DOHH2 (cell line): Measurements from ENCODE around the gene KERA.

Experiments used
- H3F3A ChIP-seq: fragments of 200-600 bp; sonication (generic), shearing (Covaris generic); 2 replicates; pipeline ENCODE4 v1.6.0; 2016; ENCODE audit warnings: antibody characterized with exemption, mild to moderate bottlenecking; ENCODE audit not compliant: control insufficient read depth, insufficient read depth
- H3K27ac ChIP-seq: fragments of 200-600 bp; sonication (generic); 2 replicates; pipeline ENCODE4 v1.5.1; 2014; ENCODE audit warnings: low read depth, mild to moderate bottlenecking, low read length, moderate library complexity
- H3K27me3 ChIP-seq: fragments of 200-600 bp; sonication (generic); 2 replicates; pipeline ENCODE4 v1.6.1; 2014; ENCODE audit warnings: mild to moderate bottlenecking, low read length, mixed read lengths; ENCODE audit not compliant: control insufficient read depth
- H3K36me3 ChIP-seq: fragments of 200-600 bp; sonication (generic); 2 replicates; pipeline ENCODE4 v1.6.1; 2014; ENCODE audit warnings: mild to moderate bottlenecking, low read length, moderate library complexity, mixed read lengths; ENCODE audit not compliant: control insufficient read depth
- H3K4me1 ChIP-seq: fragments of 200-600 bp; sonication (generic); 2 replicates; pipeline ENCODE4 v1.6.1; 2014; ENCODE audit warnings: mild to moderate bottlenecking, low read length, mixed read lengths; ENCODE audit not compliant: control insufficient read depth
- H3K4me2 ChIP-seq: fragments of 200-600 bp; sonication (generic); 2 replicates; pipeline ENCODE4 v1.6.0; 2014; ENCODE audit warnings: mild to moderate bottlenecking, low read length, moderate library complexity
- H3K4me3 ChIP-seq: fragments of 200-600 bp; sonication (generic); 2 replicates; pipeline ENCODE4 v1.5.1; 2014; ENCODE audit warnings: mild to moderate bottlenecking, low read length, mixed read lengths
- H3K79me2 ChIP-seq: fragments of 200-600 bp; sonication (generic); 2 replicates; pipeline ENCODE4 v1.6.1; 2014; ENCODE audit warnings: mild to moderate bottlenecking, low read length, mixed read lengths; ENCODE audit not compliant: control insufficient read depth
- H3K9me2 ChIP-seq: fragments of 200-600 bp; sonication (generic); replicated peaks from 2 replicates; pipeline ENCODE4 v1.6.1; 2014; ENCODE audit warnings: mild to moderate bottlenecking, low read length, mixed read lengths; ENCODE audit not compliant: control insufficient read depth
- H3K9me3 ChIP-seq: fragments of 200-600 bp; sonication (generic); 2 replicates; pipeline ENCODE4 v1.6.1; 2014; ENCODE audit warnings: antibody characterized with exemption, low read length, mixed read lengths; ENCODE audit not compliant: control insufficient read depth, insufficient read depth
- H4K20me1 ChIP-seq: fragments of 200-600 bp; sonication (generic); 2 replicates; pipeline ENCODE4 v1.6.0; 2014; ENCODE audit warnings: low read depth, mild to moderate bottlenecking, antibody characterized with exemption, low read length, moderate library complexity; ENCODE audit not compliant: control insufficient read depth, insufficient read depth
- CTCF ChIP-seq: fragments of 200-600 bp; sonication (generic); IDR thresholded peaks from one replicate; pipeline ENCODE4 v1.5.1; 2014; ENCODE audit warnings: antibody characterized with exemption, mild to moderate bottlenecking, low read depth, low read length; ENCODE audit not compliant: poor library complexity, severe bottlenecking
- EZH2phosphoT487 ChIP-seq: fragments of 200-600 bp; sonication (generic); IDR thresholded peaks from 2 replicates; pipeline ENCODE4 v1.6.1; 2017; ENCODE audit warnings: borderline replicate concordance, mild to moderate bottlenecking, antibody characterized with exemption, low read length, moderate library complexity, mixed read lengths

KERA gene

GRCh38 chr12:91104812-91105466 is 47.1 kb upstream of the KERA start:
- Histone ChIP-seq H3K4me3 (no peak overlapping the region), H3K79me2 (no peaks in the 10 kb centered on the region)

DNA sequence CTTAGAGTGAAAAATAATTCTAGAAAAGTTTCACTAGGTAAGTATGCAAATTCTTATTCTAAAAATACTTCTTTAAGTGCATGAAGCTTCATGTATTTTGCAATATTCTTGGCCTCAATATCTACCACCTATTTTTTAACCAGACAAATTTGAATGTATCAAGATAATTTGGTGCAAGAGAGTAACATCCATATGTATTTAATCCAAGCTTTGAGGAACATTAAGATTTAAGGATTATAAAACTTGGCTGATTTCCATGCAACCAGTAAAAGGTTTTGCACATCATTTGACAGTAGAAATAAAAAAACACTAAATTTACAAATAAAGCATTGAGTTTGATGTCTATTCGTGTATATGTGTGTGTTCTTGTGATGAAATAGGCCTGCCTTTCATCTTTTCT is 45.8 kb upstream of the KERA start:
- no peaks in the 10 kb centered on the region for H3F3A ChIP-seq
- no peaks in the 10 kb centered on the region for H3K4me1 ChIP-seq
- no peaks in the 10 kb centered on the region for H3K36me3 ChIP-seq
- no peaks in the 10 kb centered on the region for H4K20me1 ChIP-seq
- H3K9me2 ChIP-seq, result no peaks in the 10 kb centered on the region
- TF ChIP-seq CTCF, result no peak
- no peak for TF ChIP-seq EZH2phosphoT487
- H3K27me3 ChIP-seq, result no peaks in the 10 kb centered on the region
- no peak overlapping the region for H3K4me2 ChIP-seq
- no peak overlapping the region for H3K27ac ChIP-seq
- no peaks in the 10 kb centered on the region for H3K79me2 ChIP-seq
- no peaks in the 10 kb centered on the region for H3K9me3 ChIP-seq
- no peak overlapping the region for H3K4me3 ChIP-seq

More at GRCh38 chr12:91104812-91105466, 47.1 kb upstream of the KERA start:
- Histone ChIP-seq H4K20me1 (no peaks in the 10 kb centered on the region), H3K9me2 (no peaks in the 10 kb centered on the region), H3F3A (no peaks in the 10 kb centered on the region), H3K9me3 (no peaks in the 10 kb centered on the region), H3K27ac (no peak overlapping the region), H3K4me2 (no peak overlapping the region), H3K36me3 (no peaks in the 10 kb centered on the region), H3K4me1 (no peaks in the 10 kb centered on the region), H3K27me3 (no peaks in the 10 kb centered on the region)
- TF ChIP-seq EZH2phosphoT487 (no peak), CTCF (no peak)

GRCh38 chr12:91103101-91103500 is 45.3 kb upstream of the KERA start:
- H3K4me1 ChIP-seq, result no peaks in the 10 kb centered on the region
- TF ChIP-seq CTCF (no peak), EZH2phosphoT487 (no peak)
- no peaks in the 10 kb centered on the region for H3K36me3 ChIP-seq
- H3K27me3 ChIP-seq, result no peaks in the 10 kb centered on the region
- H3K9me2 ChIP-seq, result no peaks in the 10 kb centered on the region
- no peaks in the 10 kb centered on the region for H3F3A ChIP-seq
- no peak overlapping the region for H3K4me2 ChIP-seq
- H3K9me3 ChIP-seq, result no peaks in the 10 kb centered on the region
- H3K27ac ChIP-seq, result no peak overlapping the region
- H3K79me2 ChIP-seq, result no peaks in the 10 kb centered on the region
- H4K20me1 ChIP-seq, result no peaks in the 10 kb centered on the region
- H3K4me3 ChIP-seq, result no peak overlapping the region
